Measurements from ENCODE around the gene ZFPM1. TPM values are rescaled to one million over a fixed set of nuclear protein-coding genes. Genes with fewer than 3 reads are reported as not detected.

ZFPM1 gene
- total and polyA plus RNA-seq, 4 donors: 0.19 to 12.8 (median 5.3) TPM

DNA sequence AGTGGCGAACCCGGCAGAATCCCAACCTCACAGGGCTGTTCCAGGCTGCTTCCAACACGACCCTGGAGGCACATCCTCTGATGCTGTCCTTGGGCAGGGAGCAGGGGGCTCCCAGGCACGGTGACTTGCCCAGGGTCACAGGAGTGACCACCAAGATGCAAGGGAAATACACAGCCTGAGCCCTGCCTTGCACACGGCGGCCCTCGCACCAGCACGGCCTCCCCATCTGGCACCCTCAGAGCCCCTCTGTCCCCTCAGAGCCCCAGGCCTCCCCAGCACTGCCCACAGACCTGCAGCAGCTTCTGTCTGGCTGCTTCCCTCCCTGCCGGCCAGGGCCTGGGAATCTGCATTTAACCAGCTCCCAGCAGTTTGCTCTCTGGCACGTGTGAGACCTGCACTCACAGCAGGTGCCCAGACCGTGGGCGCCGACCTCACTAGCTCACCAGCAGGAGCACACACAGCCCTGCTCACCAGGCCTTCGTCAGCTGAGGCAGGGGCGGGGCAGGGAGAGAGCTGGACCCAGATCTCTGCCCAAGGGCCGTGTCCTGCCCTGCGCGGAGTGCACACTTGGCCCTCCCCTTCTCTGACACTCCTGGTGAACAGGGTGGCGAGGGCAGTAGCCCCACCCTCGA lies 87.4 kb downstream of the ZFPM1 start:
- 66% methylated on average over 20 of the region's 20 CpGs for WGBS
- H3K9ac ChIP-seq (ENCODE audit: low read depth in 1 of 2, low read length in 2 of 2): no peak overlapping the region
- H3K27me3 ChIP-seq (ENCODE audit: control insufficient read depth in 4 of 4, insufficient read depth in 4 of 4, low read length in 3 of 4): no peaks in the 10 kb centered on the region
- no peak overlapping the region for H3K27ac ChIP-seq (ENCODE audit: low read depth in 1 of 2, low read length in 2 of 2)
- H3K36me3 ChIP-seq (ENCODE audit: control insufficient read depth in 4 of 4, insufficient read depth in 3 of 4, low read depth in 1 of 4, low read length in 3 of 4): no peaks in the 10 kb centered on the region
- H3K4me1 ChIP-seq (ENCODE audit: control insufficient read depth in 4 of 4, insufficient read depth in 4 of 4, low read length in 3 of 4): peaks cover 0 to 3% (median 0%) of the 10 kb centered on the region in 4 donors
- no peak for DNase-seq (ENCODE audit: low spot score)
- H3K4me3 ChIP-seq (ENCODE audit: low read depth in 1 of 3, low read length in 3 of 3): no peak overlapping the region
- H3K9me3 ChIP-seq (ENCODE audit: control insufficient read depth in 4 of 4, low read length in 3 of 4): peaks cover 7 to 12% (median 8%) of the 10 kb centered on the region in 4 donors
- no peak for TF ChIP-seq FOXA2 (IDR thresholded peaks at IDR 0.05)
- TF ChIP-seq HNF4G (IDR thresholded peaks at IDR 0.05): no peak
- TF ChIP-seq, protein P1, sequence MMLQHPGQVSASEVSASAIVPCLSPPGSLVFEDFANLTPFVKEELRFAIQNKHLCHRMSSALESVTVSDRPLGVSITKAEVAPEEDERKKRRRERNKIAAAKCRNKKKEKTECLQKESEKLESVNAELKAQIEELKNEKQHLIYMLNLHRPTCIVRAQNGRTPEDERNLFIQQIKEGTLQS (IDR thresholded peaks at IDR 0.05): no peak
- TF ChIP-seq RAD21 (IDR thresholded peaks at IDR 0.05): no peak
- no peak for TF ChIP-seq HNF4A (conservative IDR thresholded peaks at IDR 0.05)
- TF ChIP-seq TAF1 (conservative IDR thresholded peaks at IDR 0.05): no peak
- TF ChIP-seq FOXA1 (IDR thresholded peaks at IDR 0.05): no peak
- TF ChIP-seq RXRA (IDR thresholded peaks at IDR 0.05): no peak
- TF ChIP-seq JUND (IDR thresholded peaks at IDR 0.05): no peak
- no peak for TF ChIP-seq SP1 (IDR thresholded peaks at IDR 0.05)
- TF ChIP-seq, protein P2, sequence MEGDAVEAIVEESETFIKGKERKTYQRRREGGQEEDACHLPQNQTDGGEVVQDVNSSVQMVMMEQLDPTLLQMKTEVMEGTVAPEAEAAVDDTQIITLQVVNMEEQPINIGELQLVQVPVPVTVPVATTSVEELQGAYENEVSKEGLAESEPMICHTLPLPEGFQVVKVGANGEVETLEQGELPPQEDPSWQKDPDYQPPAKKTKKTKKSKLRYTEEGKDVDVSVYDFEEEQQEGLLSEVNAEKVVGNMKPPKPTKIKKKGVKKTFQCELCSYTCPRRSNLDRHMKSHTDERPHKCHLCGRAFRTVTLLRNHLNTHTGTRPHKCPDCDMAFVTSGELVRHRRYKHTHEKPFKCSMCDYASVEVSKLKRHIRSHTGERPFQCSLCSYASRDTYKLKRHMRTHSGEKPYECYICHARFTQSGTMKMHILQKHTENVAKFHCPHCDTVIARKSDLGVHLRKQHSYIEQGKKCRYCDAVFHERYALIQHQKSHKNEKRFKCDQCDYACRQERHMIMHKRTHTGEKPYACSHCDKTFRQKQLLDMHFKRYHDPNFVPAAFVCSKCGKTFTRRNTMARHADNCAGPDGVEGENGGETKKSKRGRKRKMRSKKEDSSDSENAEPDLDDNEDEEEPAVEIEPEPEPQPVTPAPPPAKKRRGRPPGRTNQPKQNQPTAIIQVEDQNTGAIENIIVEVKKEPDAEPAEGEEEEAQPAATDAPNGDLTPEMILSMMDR (IDR thresholded peaks at IDR 0.05; ENCODE audit: low read depth, low read length, missing input control): no peak
- no peak for TF ChIP-seq REST (IDR thresholded peaks at IDR 0.05)
- no peak for TF ChIP-seq MAX (IDR thresholded peaks at IDR 0.05)
- TF ChIP-seq, protein P3, sequence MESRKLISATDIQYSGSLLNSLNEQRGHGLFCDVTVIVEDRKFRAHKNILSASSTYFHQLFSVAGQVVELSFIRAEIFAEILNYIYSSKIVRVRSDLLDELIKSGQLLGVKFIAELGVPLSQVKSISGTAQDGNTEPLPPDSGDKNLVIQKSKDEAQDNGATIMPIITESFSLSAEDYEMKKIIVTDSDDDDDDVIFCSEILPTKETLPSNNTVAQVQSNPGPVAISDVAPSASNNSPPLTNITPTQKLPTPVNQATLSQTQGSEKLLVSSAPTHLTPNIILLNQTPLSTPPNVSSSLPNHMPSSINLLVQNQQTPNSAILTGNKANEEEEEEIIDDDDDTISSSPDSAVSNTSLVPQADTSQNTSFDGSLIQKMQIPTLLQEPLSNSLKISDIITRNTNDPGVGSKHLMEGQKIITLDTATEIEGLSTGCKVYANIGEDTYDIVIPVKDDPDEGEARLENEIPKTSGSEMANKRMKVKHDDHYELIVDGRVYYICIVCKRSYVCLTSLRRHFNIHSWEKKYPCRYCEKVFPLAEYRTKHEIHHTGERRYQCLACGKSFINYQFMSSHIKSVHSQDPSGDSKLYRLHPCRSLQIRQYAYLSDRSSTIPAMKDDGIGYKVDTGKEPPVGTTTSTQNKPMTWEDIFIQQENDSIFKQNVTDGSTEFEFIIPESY (IDR thresholded peaks at IDR 0.05): no peak
- no peak for TF ChIP-seq EGR1 (IDR thresholded peaks at IDR 0.05; ENCODE audit: low read depth in 2 of 2)
- no peak for TF ChIP-seq YY1 (IDR thresholded peaks at IDR 0.05)

All from liver (tissue), 9 donors.